DMS79 treated with DMSO at 0.1 percent for 48 hours (cell line): Measurements from ENCODE around the gene SLC25A17.
"Not testable (repeated sequence)": the region's sequence is repeated elsewhere in the genome, so short reads cannot be mapped to it uniquely, and the experiment has no call there.

Experiments
- DNase-seq: peaks from one replicate; lab custom pipeline; 2025; lab: John Stamatoyannopoulos, UW

SLC25A17 gene

GRCh38 chr22:40818747-40819598, at the start of gene SLC25A17:
TSS of gene SLC25A17 (minus strand) at chr22:40819346. CDS start at chr22:40819248, 98 bp downstream.
- peak; percentile 56 for DNase-seq

- not testable (repeated sequence) for DNase-seq
Observed at GRCh38 chr22:40868379-40868778, 49.2 kb upstream of the SLC25A17 start.

- no peak for DNase-seq
Observed at GRCh38 chr22:40867109-40867508, 48.0 kb upstream of the SLC25A17 start.

- DNase-seq, result no peak
Observed at GRCh38 chr22:40862537-40862936, 43.4 kb upstream of the SLC25A17 start.

GRCh38 chr22:40862013-40862412, 42.9 kb upstream of the SLC25A17 start, which contains the start of gene DNAJB7:
TSS of gene DNAJB7 (minus strand) at chr22:40862113. CDS start at chr22:40861994, 119 bp downstream.
- no peak for DNase-seq

- no peak for DNase-seq
Observed at GRCh38 chr22:40857309-40857855, 38.2 kb upstream of the SLC25A17 start.

- DNase-seq, result peak; percentile 78
Observed at GRCh38 chr22:40856513-40857308, 37.6 kb upstream of the SLC25A17 start, which contains the start of the genes ST13 and XPNPEP3. TSS of gene ST13 (minus strand) at chr22:40856639. CDS start at chr22:40856540, 99 bp downstream. TSS of gene XPNPEP3 (plus strand) at chr22:40857148. CDS start at chr22:40857182, 34 bp downstream.

GRCh38 chr22:40855979-40856512, 36.9 kb upstream of the SLC25A17 start:
- no peak for DNase-seq

GRCh38 chr22:40855071-40855978, 36.2 kb upstream of the SLC25A17 start:
- peak; percentile 3 for DNase-seq

GRCh38 chr22:40853961-40854360, 34.8 kb upstream of the SLC25A17 start:
- DNase-seq, result no peak

GRCh38 chr22:40853333-40853732, 34.2 kb upstream of the SLC25A17 start:
- no peak for DNase-seq

- DNase-seq, result not testable (repeated sequence)
Observed at GRCh38 chr22:40845816-40846215, 26.7 kb upstream of the SLC25A17 start.

- DNase-seq, result no peak
Observed at GRCh38 chr22:40844951-40845350, 25.8 kb upstream of the SLC25A17 start.

GRCh38 chr22:40838486-40838885, 19.3 kb upstream of the SLC25A17 start:
- DNase-seq, result peak; percentile 16

GRCh38 chr22:40834619-40835018, 15.5 kb upstream of the SLC25A17 start:
- DNase-seq, result no peak

- no peak for DNase-seq
Observed at GRCh38 chr22:40829131-40829530, 10.0 kb upstream of the SLC25A17 start.

GRCh38 chr22:40826984-40827741, 8.0 kb upstream of the SLC25A17 start:
- no peak for DNase-seq

- DNase-seq, result not testable (repeated sequence)
Observed at GRCh38 chr22:40826292-40826691, 7.1 kb upstream of the SLC25A17 start.

- no peak for DNase-seq
Observed at GRCh38 chr22:40823426-40823825, 4.3 kb upstream of the SLC25A17 start.

GRCh38 chr22:40819599-40820140, 524 bp upstream of the SLC25A17 start:
- DNase-seq, result no peak
